Measurements from ENCODE around the gene PPP6R2. TPM values are rescaled to one million over a fixed set of nuclear protein-coding genes. Genes with fewer than 3 reads are reported as not detected.
"Not testable (repeated sequence)": the region's sequence is repeated elsewhere in the genome, so short reads cannot be mapped to it uniquely, and the experiment has no call there.

The PPP6R2 gene
- total RNA-seq, 1 donor from 2014 or later: 55.9 TPM

DNA sequence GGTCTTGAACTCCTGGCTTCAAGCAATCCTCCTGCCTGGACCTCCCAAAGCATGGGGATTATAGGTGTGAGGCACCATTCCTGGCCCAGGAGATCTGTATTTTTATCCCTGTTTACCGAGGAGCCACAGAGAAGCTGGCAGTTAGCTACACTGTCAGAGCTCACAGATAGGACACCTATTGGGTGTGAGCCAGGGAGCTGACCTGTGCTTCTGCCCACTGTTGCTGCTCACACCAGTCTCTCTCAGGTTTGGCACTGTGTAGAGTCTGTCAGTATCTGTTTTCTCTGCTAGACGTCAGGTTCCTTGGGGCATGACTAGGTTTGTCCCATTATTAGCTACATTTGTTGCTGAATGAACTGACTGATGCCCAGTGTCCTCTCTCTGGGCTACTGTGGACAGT, 17.5 kb downstream of the PPP6R2 start:
- H3K9me3 Mint-ChIP-seq: peaks cover 3% of the 10 kb centered on the region
- no peak for TF ChIP-seq CTCF (conservative IDR thresholded peaks at IDR 0.05)
- H3K27ac Mint-ChIP-seq (ENCODE audit: unreplicated experiment): peak overlapping the region; percentile 35
- H3K4me1 Mint-ChIP-seq: peaks cover 15% of the 10 kb centered on the region
- DNase-seq (ENCODE audit: low read depth, low spot score): no peak
- H3K4me3 Mint-ChIP-seq: no peak overlapping the region
- no peaks in the 10 kb centered on the region for H3K27me3 Mint-ChIP-seq (ENCODE audit: low read depth)
- H3K36me3 Mint-ChIP-seq (ENCODE audit: low read depth): peaks cover 6% of the 10 kb centered on the region

- no peak for TF ChIP-seq CTCF (conservative IDR thresholded peaks at IDR 0.05)
- H3K4me3 Mint-ChIP-seq: no peak overlapping the region
- peaks cover 9% of the 10 kb centered on the region for H3K36me3 Mint-ChIP-seq (ENCODE audit: low read depth)
- DNase-seq (ENCODE audit: low read depth, low spot score): no peak
- peaks cover 19% of the 10 kb centered on the region for H3K4me1 Mint-ChIP-seq
- H3K27me3 Mint-ChIP-seq (ENCODE audit: low read depth): no peaks in the 10 kb centered on the region
- H3K27ac Mint-ChIP-seq (ENCODE audit: unreplicated experiment): no peak overlapping the region
- H3K9me3 Mint-ChIP-seq: peaks cover 3% of the 10 kb centered on the region
These were observed 18.1 kb downstream of the PPP6R2 start for GRCh38 chr22:50361222-50361621.

DNA sequence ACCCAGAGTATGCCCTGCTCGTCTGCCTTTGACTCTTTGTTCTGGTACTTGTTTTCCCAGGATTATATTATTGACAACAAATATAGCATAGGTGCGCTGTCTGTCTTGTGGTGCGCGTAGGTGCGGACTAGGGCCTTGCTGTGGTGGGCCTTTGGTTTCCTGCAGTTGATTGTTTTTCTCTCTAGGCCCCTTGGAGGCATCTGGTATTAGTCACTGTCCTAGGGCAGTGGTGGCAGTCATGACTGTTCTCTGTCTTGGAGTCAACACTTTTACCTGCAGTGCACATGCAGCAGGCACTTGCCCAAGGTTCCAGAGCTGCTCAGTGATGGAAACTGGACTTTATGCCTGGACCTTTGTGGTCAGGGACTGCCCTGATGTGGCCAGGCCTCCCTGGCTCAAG, 18.6 kb downstream of the PPP6R2 start:
- peaks cover 19% of the 10 kb centered on the region for H3K4me1 Mint-ChIP-seq
- no peak for TF ChIP-seq CTCF (conservative IDR thresholded peaks at IDR 0.05)
- H3K9me3 Mint-ChIP-seq: peaks cover 3% of the 10 kb centered on the region
- H3K36me3 Mint-ChIP-seq (ENCODE audit: low read depth): peaks cover 9% of the 10 kb centered on the region
- H3K27me3 Mint-ChIP-seq (ENCODE audit: low read depth): no peaks in the 10 kb centered on the region
- DNase-seq (ENCODE audit: low read depth, low spot score): no peak
- H3K27ac Mint-ChIP-seq (ENCODE audit: unreplicated experiment): no peak overlapping the region
- no peak overlapping the region for H3K4me3 Mint-ChIP-seq

GRCh38 chr22:50363166-50363802, 20.2 kb downstream of the PPP6R2 start:
- no peak for TF ChIP-seq CTCF (conservative IDR thresholded peaks at IDR 0.05)
- Mint-ChIP-seq H3K4me1 (peaks cover 19% of the 10 kb centered on the region), H3K27me3 (ENCODE audit: low read depth) (no peaks in the 10 kb centered on the region), H3K9me3 (peaks cover 3% of the 10 kb centered on the region), H3K4me3 (no peak overlapping the region), H3K27ac (ENCODE audit: unreplicated experiment) (no peak overlapping the region), H3K36me3 (ENCODE audit: low read depth) (peaks cover 13% of the 10 kb centered on the region)
- DNase-seq (ENCODE audit: low read depth, low spot score): no peak

DNA sequence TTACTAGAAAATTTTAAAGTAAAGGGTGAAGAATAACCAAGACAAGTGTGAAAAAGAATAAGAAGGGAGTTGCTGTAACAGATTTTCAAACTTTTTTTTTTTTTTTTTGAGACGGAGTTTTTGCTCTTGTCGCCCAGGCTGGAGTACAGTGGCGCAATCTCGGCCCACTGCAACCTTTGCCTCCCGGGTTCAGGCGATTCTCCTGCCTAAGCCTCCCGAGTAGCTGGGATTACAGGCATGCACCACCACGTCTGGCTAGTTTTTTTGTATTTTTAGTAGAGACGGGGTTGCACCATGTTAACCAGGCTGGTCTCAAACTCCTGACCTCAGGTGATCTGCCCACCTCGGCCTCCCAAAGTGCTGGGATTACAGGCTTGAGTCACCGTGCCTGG, 20.7 kb downstream of the PPP6R2 start:
- Mint-ChIP-seq H3K36me3 (ENCODE audit: low read depth) (peaks cover 15% of the 10 kb centered on the region), H3K4me1 (peaks cover 19% of the 10 kb centered on the region)
- not testable (repeated sequence) for H3K27me3 Mint-ChIP-seq (ENCODE audit: low read depth); DNase-seq (ENCODE audit: low read depth, low spot score); H3K27ac Mint-ChIP-seq (ENCODE audit: unreplicated experiment); H3K9me3 Mint-ChIP-seq; H3K4me3 Mint-ChIP-seq

DNA sequence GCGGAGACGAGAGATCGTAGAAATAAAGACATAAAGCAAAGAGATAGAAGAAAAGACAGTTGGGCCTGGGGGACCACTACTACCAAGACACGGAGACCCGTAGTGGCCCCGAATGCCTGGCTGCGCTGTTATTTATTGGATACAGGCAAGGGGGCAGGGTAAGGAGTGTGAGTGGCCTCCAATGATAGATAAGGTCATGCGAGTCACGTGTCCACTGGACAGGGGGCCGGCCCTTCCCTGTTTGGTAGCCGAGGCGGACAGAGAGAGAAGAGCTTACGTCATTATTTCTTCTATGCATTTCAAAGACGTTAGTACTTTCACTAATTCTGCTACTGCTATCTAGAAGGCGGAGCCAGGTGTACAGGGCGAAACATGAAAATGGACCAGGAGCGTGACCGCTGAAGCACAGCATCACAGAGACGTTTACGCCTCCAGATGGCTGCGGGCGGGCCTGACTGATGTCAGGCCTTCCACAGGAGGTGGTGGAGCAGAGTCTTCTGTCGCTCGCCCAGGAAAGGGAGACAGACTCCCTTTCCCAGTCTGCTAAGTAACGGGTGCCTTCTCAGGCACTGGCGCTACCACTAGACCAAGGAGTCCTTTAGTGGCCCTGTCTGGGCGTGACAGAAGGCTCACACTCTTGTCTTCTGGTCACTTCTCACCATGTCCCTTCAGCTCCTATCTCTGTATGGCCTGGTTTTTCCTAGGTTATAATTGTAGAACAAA, 24.8 kb downstream of the PPP6R2 start:
- H3K27ac Mint-ChIP-seq (ENCODE audit: unreplicated experiment): no peak overlapping the region
- peaks cover 3% of the 10 kb centered on the region for H3K9me3 Mint-ChIP-seq
- H3K27me3 Mint-ChIP-seq (ENCODE audit: low read depth): no peaks in the 10 kb centered on the region
- peaks cover 9% of the 10 kb centered on the region for H3K4me1 Mint-ChIP-seq
- no peak for TF ChIP-seq CTCF (conservative IDR thresholded peaks at IDR 0.05)
- H3K4me3 Mint-ChIP-seq: no peak overlapping the region
- DNase-seq (ENCODE audit: low read depth, low spot score): no peak
- peaks cover 17% of the 10 kb centered on the region for H3K36me3 Mint-ChIP-seq (ENCODE audit: low read depth)

Measured in neural crest cell (in vitro differentiated cells).